ENCODE data around the gene PSMD5. TPM values are rescaled to one million over a fixed set of nuclear protein-coding genes. Genes with fewer than 3 reads are reported as not detected.

PSMD5 gene
- total RNA-seq, 1 experiment from 2014 or later: 53.0 TPM

DNA sequence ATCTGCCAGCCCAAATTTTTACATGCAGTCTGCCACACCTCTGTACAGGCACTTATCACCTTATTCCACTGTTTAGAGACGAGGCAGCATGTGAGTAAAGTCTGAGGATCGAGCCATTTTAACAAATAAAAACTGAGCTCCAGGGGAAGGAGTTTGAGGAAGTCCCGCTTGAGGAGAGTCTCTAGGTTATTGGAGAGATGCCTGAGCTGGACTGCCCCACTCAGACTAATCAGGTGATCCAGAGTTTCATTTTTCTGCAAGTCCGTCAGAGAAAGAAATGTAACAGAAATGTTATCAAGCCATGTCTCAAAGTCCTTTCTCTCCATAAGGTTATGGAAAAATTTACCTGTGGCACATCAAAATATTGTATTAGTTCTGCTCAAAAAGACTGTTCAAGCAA, 54.8 kb downstream of the PSMD5 start:
- intact Hi-C loops (cut with micrococcal nuclease; ENCODE audit: unreplicated experiment): no loop called here
- TF ChIP-seq CTCF (IDR thresholded peaks at IDR 0.05): no peak
- TF ChIP-seq TCF7L2 (IDR thresholded peaks at IDR 0.05; ENCODE audit: low read depth, low read length): no peak
- TF ChIP-seq POLR2AphosphoS5 (IDR thresholded peaks at IDR 0.05; ENCODE audit: low read depth, low read length): no peak
- TF ChIP-seq SIN3A (IDR thresholded peaks at IDR 0.05; ENCODE audit: borderline replicate concordance, insufficient read depth, low read depth, low read length): no peak
- TF ChIP-seq, protein P1, sequence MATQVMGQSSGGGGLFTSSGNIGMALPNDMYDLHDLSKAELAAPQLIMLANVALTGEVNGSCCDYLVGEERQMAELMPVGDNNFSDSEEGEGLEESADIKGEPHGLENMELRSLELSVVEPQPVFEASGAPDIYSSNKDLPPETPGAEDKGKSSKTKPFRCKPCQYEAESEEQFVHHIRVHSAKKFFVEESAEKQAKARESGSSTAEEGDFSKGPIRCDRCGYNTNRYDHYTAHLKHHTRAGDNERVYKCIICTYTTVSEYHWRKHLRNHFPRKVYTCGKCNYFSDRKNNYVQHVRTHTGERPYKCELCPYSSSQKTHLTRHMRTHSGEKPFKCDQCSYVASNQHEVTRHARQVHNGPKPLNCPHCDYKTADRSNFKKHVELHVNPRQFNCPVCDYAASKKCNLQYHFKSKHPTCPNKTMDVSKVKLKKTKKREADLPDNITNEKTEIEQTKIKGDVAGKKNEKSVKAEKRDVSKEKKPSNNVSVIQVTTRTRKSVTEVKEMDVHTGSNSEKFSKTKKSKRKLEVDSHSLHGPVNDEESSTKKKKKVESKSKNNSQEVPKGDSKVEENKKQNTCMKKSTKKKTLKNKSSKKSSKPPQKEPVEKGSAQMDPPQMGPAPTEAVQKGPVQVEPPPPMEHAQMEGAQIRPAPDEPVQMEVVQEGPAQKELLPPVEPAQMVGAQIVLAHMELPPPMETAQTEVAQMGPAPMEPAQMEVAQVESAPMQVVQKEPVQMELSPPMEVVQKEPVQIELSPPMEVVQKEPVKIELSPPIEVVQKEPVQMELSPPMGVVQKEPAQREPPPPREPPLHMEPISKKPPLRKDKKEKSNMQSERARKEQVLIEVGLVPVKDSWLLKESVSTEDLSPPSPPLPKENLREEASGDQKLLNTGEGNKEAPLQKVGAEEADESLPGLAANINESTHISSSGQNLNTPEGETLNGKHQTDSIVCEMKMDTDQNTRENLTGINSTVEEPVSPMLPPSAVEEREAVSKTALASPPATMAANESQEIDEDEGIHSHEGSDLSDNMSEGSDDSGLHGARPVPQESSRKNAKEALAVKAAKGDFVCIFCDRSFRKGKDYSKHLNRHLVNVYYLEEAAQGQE (IDR thresholded peaks at IDR 0.05; ENCODE audit: insufficient read depth in 1 of 2, low read depth in 2 of 2, low read length in 1 of 2): no peak
- ATAC-seq (no peak), DNase-seq (ENCODE audit: low read depth, low spot score) (no peak)
- peaks cover 15% of the 10 kb centered on the region for H3K36me3 ChIP-seq (ENCODE audit: control insufficient read depth, insufficient read depth, low read length)
- no peaks in the 10 kb centered on the region for H3K9me3 ChIP-seq (ENCODE audit: control insufficient read depth, insufficient read depth, low read depth, low read length)
- peaks cover 12% of the 10 kb centered on the region for H3K4me1 ChIP-seq (ENCODE audit: control insufficient read depth, insufficient read depth, low read length)
- H3K27ac ChIP-seq (ENCODE audit: low read length): no peak overlapping the region
- POLR2A ChIA-PET: no interaction called here
- no TSS peak for BruUV-seq (replicated peaks)
- CTCF ChIA-PET: no interaction called here
- no peak overlapping the region for H3K4me3 ChIP-seq (ENCODE audit: low read depth in 2 of 2, low read length in 2 of 2)
- H3K27me3 ChIP-seq (ENCODE audit: control insufficient read depth, insufficient read depth, low read length): no peaks in the 10 kb centered on the region
- in situ Hi-C loops (cut with HindIII; ENCODE audit: low pct_unique_long_range_greater_than_20kb, low sequenced_read_pairs): no loop called here

DNA sequence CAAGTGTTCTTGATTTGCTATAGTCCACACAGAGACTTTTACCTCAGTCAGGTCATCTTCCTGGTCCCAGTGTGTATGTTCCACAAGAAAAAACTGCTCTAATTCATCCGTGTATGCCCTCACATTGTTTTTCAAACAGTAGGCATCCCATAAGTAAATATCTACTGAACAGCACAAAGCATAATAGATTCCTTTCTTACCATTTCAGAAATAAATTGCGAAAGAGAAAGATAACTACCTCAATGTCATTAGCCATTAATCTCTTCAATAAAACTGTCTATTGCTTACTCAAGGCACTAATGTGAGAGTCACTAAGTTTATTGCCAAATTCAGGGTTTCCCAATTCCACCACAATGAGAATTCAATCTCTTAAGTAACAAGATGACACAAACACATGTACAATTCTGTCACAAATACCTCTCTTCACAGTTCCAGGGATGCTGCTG, 59.1 kb downstream of the PSMD5 start:
- DNase-seq (ENCODE audit: low read depth, low spot score) (no peak), ATAC-seq (no peak)
- in situ Hi-C loops (cut with HindIII; ENCODE audit: low pct_unique_long_range_greater_than_20kb, low sequenced_read_pairs) (no loop called here), intact Hi-C loops (cut with micrococcal nuclease; ENCODE audit: unreplicated experiment) (no loop called here)
- Histone ChIP-seq H3K27me3 (ENCODE audit: control insufficient read depth, insufficient read depth, low read length) (no peaks in the 10 kb centered on the region), H3K4me1 (ENCODE audit: control insufficient read depth, insufficient read depth, low read length) (no peaks in the 10 kb centered on the region), H3K9me3 (ENCODE audit: control insufficient read depth, insufficient read depth, low read depth, low read length) (no peaks in the 10 kb centered on the region), H3K27ac (ENCODE audit: low read length) (no peak overlapping the region), H3K36me3 (ENCODE audit: control insufficient read depth, insufficient read depth, low read length) (peaks cover 10% of the 10 kb centered on the region), H3K4me3 (ENCODE audit: low read depth in 2 of 2, low read length in 2 of 2) (no peak overlapping the region)
- ChIA-PET POLR2A (no interaction called here), CTCF (no interaction called here)
- no TSS peak for BruUV-seq (replicated peaks)
- no peak for TF ChIP-seq SIN3A (IDR thresholded peaks at IDR 0.05; ENCODE audit: borderline replicate concordance, insufficient read depth, low read depth, low read length)
- no peak for TF ChIP-seq TCF7L2 (IDR thresholded peaks at IDR 0.05; ENCODE audit: low read depth, low read length)
- no peak for TF ChIP-seq CTCF (IDR thresholded peaks at IDR 0.05)
- TF ChIP-seq POLR2AphosphoS5 (IDR thresholded peaks at IDR 0.05; ENCODE audit: low read depth, low read length): no peak
- TF ChIP-seq, protein P1 (IDR thresholded peaks at IDR 0.05; ENCODE audit: insufficient read depth in 1 of 2, low read depth in 2 of 2, low read length in 1 of 2): no peak
